Activated CD4-positive, alpha-beta memory T cell treated with anti-CD3 and anti-CD28 coated beads for 36 hours (primary cell): ENCODE results near the gene ERMAP. TPM values are rescaled to one million over a fixed set of nuclear protein-coding genes. Genes with fewer than 3 reads are reported as not detected.

Experiments used
- CTCF ChIA-PET: fragments of 350-600 bp; sonication (Branson Sonifier 250); formaldehyde crosslinking; loops from one replicate; lab custom pipeline; 2021; ENCODE audit warnings: antibody characterized with exemption, inconsistent platforms; lab: Charles Lee
- POLR2A ChIA-PET: fragments of 350-600 bp; sonication (Branson Sonifier 250); formaldehyde crosslinking; loops from one replicate; lab custom pipeline; 2021; ENCODE audit warnings: antibody characterized with exemption; lab: Charles Lee
- DNase-seq: peaks from one replicate; pipeline ENCODE4 v3.0.0-alpha.2; 2020
- H3K27ac Mint-ChIP-seq: one replicate; pipeline ENCODE4 v1.8.0; 2021; ENCODE audit warnings: mixed read lengths
- H3K27me3 Mint-ChIP-seq: one replicate; pipeline ENCODE4 v1.8.0; 2021; ENCODE audit warnings: mixed read lengths
- H3K36me3 Mint-ChIP-seq: one replicate; pipeline ENCODE4 v1.8.0; 2021; ENCODE audit warnings: mixed read lengths
- H3K4me1 Mint-ChIP-seq: one replicate; pipeline ENCODE4 v1.8.0; 2021; ENCODE audit warnings: low read depth, mixed read lengths
- H3K4me3 Mint-ChIP-seq: one replicate; pipeline ENCODE4 v1.8.0; 2021; ENCODE audit warnings: mild to moderate bottlenecking, mixed read lengths
- H3K9me3 Mint-ChIP-seq: one replicate; pipeline ENCODE4 v1.8.0; 2021; ENCODE audit warnings: mixed read lengths
- intact Hi-C: fragments of 100-400 bp; cut with micrococcal nuclease; formaldehyde crosslinking; loops from one replicate; pipeline ENCODE4 v1.15.1; 2023
- total RNA-seq, 2 experiments: library from RNA; stranded (reverse); gene quantifications; one replicate each; pipeline ENCODE4 v1.2.3, GENCODE V29; 2021

ERMAP gene
- 1 to 10 TPM; 3.4 to 4.5 TPM for total RNA-seq

- Mint-ChIP-seq H3K27ac (peak within 1 kb of the TSS; percentile 75), H3K27me3 (no peaks in the 10 kb centered on the region), H3K4me1 (peaks cover 17% of the 10 kb centered on the region), H3K36me3 (no peaks in the 10 kb centered on the region), H3K4me3 (peak within 1 kb of the TSS; percentile 76), H3K9me3 (no peaks in the 10 kb centered on the region)
- DNase-seq, result peak; percentile 96
- ChIA-PET CTCF (interaction anchor here (0.8 to 2.9 kb wide), 9 partner anchors 9 to 257 kb away, joined by 3 to 23 read pairs (median 5); partner anchors contain the start of genes C1orf50, P3H1 and ZNF691), POLR2A (interaction anchor here (0.6 to 1.6 kb wide), 6 partner anchors 29 to 356 kb away, joined by 3 to 11 read pairs (median 4); partner anchors contain the start of genes C1orf50, CFAP57, EBNA1BP2 and P3H1)
- intact Hi-C loops, result loop anchor here (1.0 to 10.0 kb wide), 3 partner anchors 30 to 108 kb away; partner anchors contain the start of genes C1orf50 and P3H1
These were observed at the start of gene ERMAP, which contains the start of gene SVBP for GRCh38 chr1:42816585-42817439. Gene ERMAP, plus strand, starts transcription at chr1:42817122. Its CDS starts 13,327 bp downstream, at chr1:42830449. Gene SVBP, minus strand, starts transcription at chr1:42817397. Its CDS starts 853 bp downstream, at chr1:42816544.

GRCh38 chr1:42767510-42768000, 49.4 kb upstream of the ERMAP start:
- POLR2A ChIA-PET, result interaction anchor here (0.9 to 3.2 kb wide), 19 partner anchors 9 to 601 kb away, joined by 3 to 32 read pairs (median 4); partner anchors contain the start of genes CCDC30, ELOVL1, ERMAP and PPIH
- Mint-ChIP-seq H3K36me3 (peaks cover 12% of the 10 kb centered on the region), H3K9me3 (no peaks in the 10 kb centered on the region), H3K4me3 (no peak overlapping the region), H3K4me1 (peaks cover 36% of the 10 kb centered on the region), H3K27me3 (no peaks in the 10 kb centered on the region), H3K27ac (peak overlapping the region; percentile 78)
- intact Hi-C loops, result loop anchor here (1.0 to 5.0 kb wide), 8 partner anchors 50 to 405 kb away; partner anchors contain the start of genes CFAP57, EBNA1BP2, ERMAP and PPCS
- CTCF ChIA-PET, result interaction anchor here (0.6 to 3.8 kb wide), 11 partner anchors 10 to 405 kb away, joined by 3 to 29 read pairs (median 7); partner anchors contain the start of genes CFAP57, EBNA1BP2, ERMAP and SVBP
- no peak for DNase-seq

GRCh38 chr1:42768172-42768571, 48.8 kb upstream of the ERMAP start:
- intact Hi-C loops, result loop anchor here (5.0 kb wide), 2 partner anchors 154 to 311 kb away; partner anchors contain the start of genes PPCS and ZMYND12
- DNase-seq, result no peak
- Mint-ChIP-seq H3K27me3 (no peaks in the 10 kb centered on the region), H3K9me3 (no peaks in the 10 kb centered on the region), H3K4me3 (no peak overlapping the region), H3K27ac (no peak overlapping the region), H3K4me1 (peaks cover 40% of the 10 kb centered on the region), H3K36me3 (peaks cover 12% of the 10 kb centered on the region)
- POLR2A ChIA-PET, result interaction anchor here (2.8 to 3.2 kb wide), 2 partner anchors 79 to 86 kb away, joined by 29 to 32 read pairs; partner anchors contain the start of genes YBX1 and ZNF691
- CTCF ChIA-PET, result interaction anchor here (0.9 to 2.0 kb wide), 2 partner anchors 10 to 305 kb away, joined by 5 to 7 read pairs; no protein-coding TSS in a partner anchor

- peaks cover 47% of the 10 kb centered on the region for H3K4me1 Mint-ChIP-seq
- no peak overlapping the region for H3K4me3 Mint-ChIP-seq
- ChIA-PET CTCF (interaction anchor here (1.2 to 2.0 kb wide), 3 partner anchors 8 to 303 kb away, joined by 3 to 7 read pairs (median 6); partner anchors contain the start of gene ZNF691), POLR2A (no interaction called here)
- DNase-seq, result no peak
- intact Hi-C loops, result loop anchor here (5.0 kb wide), 2 partner anchors 152 to 313 kb away; partner anchors contain the start of genes PPCS and ZMYND12
- no peak overlapping the region for H3K27ac Mint-ChIP-seq
- H3K27me3 Mint-ChIP-seq, result no peaks in the 10 kb centered on the region
- peaks cover 20% of the 10 kb centered on the region for H3K36me3 Mint-ChIP-seq
- H3K9me3 Mint-ChIP-seq, result no peaks in the 10 kb centered on the region
These were observed 47.1 kb upstream of the ERMAP start for GRCh38 chr1:42769811-42770210.

- H3K4me1 Mint-ChIP-seq, result peaks cover 46% of the 10 kb centered on the region
- H3K27ac Mint-ChIP-seq, result peak overlapping the region; percentile 47
- no peaks in the 10 kb centered on the region for H3K27me3 Mint-ChIP-seq
- POLR2A ChIA-PET, result interaction anchor here (2.3 kb wide), 1 partner anchor 91 kb away, joined by 7 read pairs; the partner anchor contains the start of gene YBX1
- no peak for DNase-seq
- H3K36me3 Mint-ChIP-seq, result peaks cover 40% of the 10 kb centered on the region
- CTCF ChIA-PET, result interaction anchor here (0.6 to 1.5 kb wide), 5 partner anchors 7 to 300 kb away, joined by 3 to 7 read pairs (median 4); no protein-coding TSS in a partner anchor
- H3K9me3 Mint-ChIP-seq, result no peaks in the 10 kb centered on the region
- no peak overlapping the region for H3K4me3 Mint-ChIP-seq
- intact Hi-C loops, result no loop called here
These were observed 43.5 kb upstream of the ERMAP start for GRCh38 chr1:42773420-42773819.

GRCh38 chr1:42774928-42775526, 41.9 kb upstream of the ERMAP start:
- ChIA-PET POLR2A (no interaction called here), CTCF (no interaction called here)
- no peak overlapping the region for H3K4me3 Mint-ChIP-seq
- intact Hi-C loops, result no loop called here
- no peak for DNase-seq
- peaks cover 40% of the 10 kb centered on the region for H3K36me3 Mint-ChIP-seq
- H3K4me1 Mint-ChIP-seq, result peaks cover 33% of the 10 kb centered on the region
- H3K9me3 Mint-ChIP-seq, result no peaks in the 10 kb centered on the region
- peak overlapping the region; percentile 42 for H3K27ac Mint-ChIP-seq
- H3K27me3 Mint-ChIP-seq, result no peaks in the 10 kb centered on the region

- H3K27me3 Mint-ChIP-seq, result no peaks in the 10 kb centered on the region
- H3K27ac Mint-ChIP-seq, result no peak overlapping the region
- H3K9me3 Mint-ChIP-seq, result no peaks in the 10 kb centered on the region
- DNase-seq, result no peak
- H3K36me3 Mint-ChIP-seq, result peaks cover 42% of the 10 kb centered on the region
- H3K4me1 Mint-ChIP-seq, result peaks cover 27% of the 10 kb centered on the region
- no peak overlapping the region for H3K4me3 Mint-ChIP-seq
- intact Hi-C loops, result no loop called here
- CTCF ChIA-PET, result interaction anchor here (0.9 to 3.9 kb wide), 7 partner anchors 10 to 297 kb away, joined by 4 to 55 read pairs (median 21); partner anchors contain the start of genes C1orf50, P3H1, SVBP and ZNF691
- POLR2A ChIA-PET, result interaction anchor here (1.0 kb wide), 1 partner anchor 9 kb away, joined by 3 read pairs; the partner anchor contains the start of genes C1orf50 and P3H1
These were observed 40.4 kb upstream of the ERMAP start for GRCh38 chr1:42776502-42776901.

GRCh38 chr1:42777852-42778251, 39.1 kb upstream of the ERMAP start:
- CTCF ChIA-PET, result interaction anchor here (0.8 to 3.9 kb wide), 14 partner anchors 8 to 295 kb away, joined by 3 to 55 read pairs (median 6); partner anchors contain the start of genes C1orf50, P3H1, SVBP and ZNF691
- Mint-ChIP-seq H3K4me1 (peaks cover 20% of the 10 kb centered on the region), H3K27ac (no peak overlapping the region), H3K36me3 (peaks cover 41% of the 10 kb centered on the region), H3K9me3 (no peaks in the 10 kb centered on the region), H3K27me3 (no peaks in the 10 kb centered on the region), H3K4me3 (no peak overlapping the region)
- DNase-seq, result peak; percentile 41
- POLR2A ChIA-PET, result no interaction called here
- intact Hi-C loops, result loop anchor here (1.0 kb wide), 1 partner anchor 295 kb away; no protein-coding TSS in a partner anchor

GRCh38 chr1:42779725-42780124, 37.2 kb upstream of the ERMAP start:
- H3K36me3 Mint-ChIP-seq, result peaks cover 33% of the 10 kb centered on the region
- ChIA-PET CTCF (interaction anchor here (1.0 to 3.9 kb wide), 6 partner anchors 13 to 293 kb away, joined by 3 to 27 read pairs (median 10); partner anchors contain the start of genes C1orf50 and P3H1), POLR2A (interaction anchor here (0.6 to 1.9 kb wide), 3 partner anchors 13 to 713 kb away, joined by 3 to 7 read pairs (median 3); partner anchors contain the start of genes C1orf50 and P3H1)
- intact Hi-C loops, result no loop called here
- no peaks in the 10 kb centered on the region for H3K27me3 Mint-ChIP-seq
- H3K27ac Mint-ChIP-seq, result no peak overlapping the region
- peaks cover 9% of the 10 kb centered on the region for H3K4me1 Mint-ChIP-seq
- DNase-seq, result no peak
- no peaks in the 10 kb centered on the region for H3K9me3 Mint-ChIP-seq
- H3K4me3 Mint-ChIP-seq, result no peak overlapping the region

GRCh38 chr1:42780176-42780575, 36.7 kb upstream of the ERMAP start:
- intact Hi-C loops, result no loop called here
- no peak for DNase-seq
- H3K36me3 Mint-ChIP-seq, result peaks cover 28% of the 10 kb centered on the region
- ChIA-PET POLR2A (interaction anchor here (0.7 to 1.9 kb wide), 2 partner anchors 13 to 86 kb away, joined by 3 to 7 read pairs; partner anchors contain the start of genes C1orf50 and P3H1), CTCF (interaction anchor here (1.0 to 2.4 kb wide), 4 partner anchors 41 to 293 kb away, joined by 3 to 16 read pairs (median 4); no protein-coding TSS in a partner anchor)
- no peak overlapping the region for H3K27ac Mint-ChIP-seq
- H3K4me3 Mint-ChIP-seq, result no peak overlapping the region
- no peaks in the 10 kb centered on the region for H3K9me3 Mint-ChIP-seq
- no peaks in the 10 kb centered on the region for H3K27me3 Mint-ChIP-seq
- H3K4me1 Mint-ChIP-seq, result peaks cover 5% of the 10 kb centered on the region
